GM19043 (cell line): ENCODE data around the gene LYAR.
"Not testable (repeated sequence)": the region's sequence is repeated elsewhere in the genome, so short reads cannot be mapped to it uniquely, and the experiment has no call there.

ENCODE experiments used
- ATAC-seq: cut with Tn5 transposase; IDR thresholded peaks from one replicate; pipeline ENCODE4 v1.9.1; 2021; ENCODE audit warnings: low read depth; ENCODE audit not compliant: unreplicated experiment

LYAR gene

GRCh38 chr4:4269331-4269731 lies 20.6 kb downstream of the LYAR start:
- no peak for ATAC-seq

DNA sequence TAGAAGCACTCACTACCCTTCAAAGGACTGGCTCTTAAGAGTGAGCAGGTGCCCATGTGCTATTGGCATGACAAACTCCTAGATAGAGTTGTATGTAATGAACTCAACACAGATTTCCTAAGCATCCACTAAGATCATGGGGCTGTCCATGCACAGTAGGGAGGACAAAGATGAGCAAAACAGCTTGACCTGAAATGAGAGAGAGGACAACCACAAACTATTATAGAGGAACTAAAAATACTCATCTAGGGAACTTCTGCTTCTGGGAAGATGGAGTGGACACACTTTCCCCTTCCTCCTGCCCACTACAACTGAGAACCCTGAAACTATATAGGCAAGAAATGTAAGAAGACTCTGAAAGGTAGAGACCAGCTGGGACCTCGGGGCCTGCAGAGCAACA lies 21.2 kb downstream of the LYAR start:
- no peak for ATAC-seq

GRCh38 chr4:4267981-4268380 lies 22.0 kb downstream of the LYAR start:
- no peak for ATAC-seq

GRCh38 chr4:4260185-4260751 lies 29.7 kb downstream of the LYAR start:
- peak; percentile 71 for ATAC-seq

DNA sequence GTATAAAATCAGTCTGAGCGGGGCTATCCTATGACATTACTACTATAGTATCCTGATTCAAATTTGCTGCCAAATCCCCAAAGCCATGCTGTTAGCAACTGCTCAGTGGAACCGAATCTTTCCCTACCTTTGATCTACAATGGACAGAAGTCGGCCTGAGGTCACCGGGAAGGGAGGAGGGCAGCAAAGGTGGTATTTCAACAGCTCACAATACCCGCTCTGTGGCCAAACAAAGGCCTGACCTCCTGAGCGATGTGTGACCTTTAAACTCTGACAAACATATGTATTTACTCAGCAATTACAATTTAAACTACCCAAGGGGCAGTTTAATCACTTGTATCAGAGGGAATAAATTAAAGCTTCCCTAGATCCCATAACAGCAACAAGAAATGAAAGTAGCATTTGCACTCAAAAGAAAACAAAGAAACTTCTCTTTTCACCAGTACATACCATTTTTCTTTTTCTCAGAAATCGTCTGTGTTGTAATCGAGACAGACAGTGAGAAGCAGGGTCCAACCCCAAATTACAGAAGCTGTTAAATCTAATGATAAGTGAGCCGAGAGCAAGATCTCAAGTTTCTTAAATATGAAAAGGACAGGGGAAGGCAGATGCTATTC lies 30.4 kb downstream of the LYAR start:
- no peak for ATAC-seq

DNA sequence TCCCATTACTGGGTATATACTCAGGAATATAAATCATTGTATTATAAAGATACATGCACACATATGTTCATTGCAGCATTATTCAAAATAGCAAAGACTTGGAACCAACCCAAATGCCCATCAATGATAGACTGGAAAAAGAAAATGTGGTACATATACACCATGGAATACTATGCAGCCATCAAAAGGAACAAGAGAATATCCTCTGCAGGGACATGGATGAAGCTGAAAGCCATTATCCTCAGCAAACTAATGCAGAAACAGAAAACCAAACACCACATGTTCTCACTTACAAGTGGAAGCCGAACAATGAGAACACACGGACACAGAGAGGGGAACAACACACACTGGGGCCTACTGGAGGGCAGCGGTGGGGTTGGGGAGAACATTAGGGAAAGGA lies 32.2 kb downstream of the LYAR start:
- not testable (repeated sequence) for ATAC-seq

DNA sequence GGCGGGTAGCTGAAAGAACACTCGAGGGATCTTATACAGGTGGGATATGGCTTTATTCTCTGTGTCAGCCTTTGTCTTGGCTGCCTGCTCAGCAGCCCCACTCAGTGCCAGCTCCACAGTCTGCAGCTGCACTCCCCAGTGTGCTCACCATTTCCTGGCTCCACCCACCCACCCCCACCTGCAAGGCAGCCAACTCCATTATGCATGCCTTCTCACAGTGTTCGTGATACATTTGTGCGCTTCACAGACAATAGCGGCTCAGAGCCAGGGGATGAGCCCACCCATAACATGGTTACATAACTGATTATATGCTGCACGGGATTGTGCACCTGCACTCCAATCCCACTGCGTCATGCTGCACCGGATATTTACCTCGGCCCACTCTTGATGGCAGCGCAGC lies 33.2 kb downstream of the LYAR start:
- ATAC-seq = no peak

DNA sequence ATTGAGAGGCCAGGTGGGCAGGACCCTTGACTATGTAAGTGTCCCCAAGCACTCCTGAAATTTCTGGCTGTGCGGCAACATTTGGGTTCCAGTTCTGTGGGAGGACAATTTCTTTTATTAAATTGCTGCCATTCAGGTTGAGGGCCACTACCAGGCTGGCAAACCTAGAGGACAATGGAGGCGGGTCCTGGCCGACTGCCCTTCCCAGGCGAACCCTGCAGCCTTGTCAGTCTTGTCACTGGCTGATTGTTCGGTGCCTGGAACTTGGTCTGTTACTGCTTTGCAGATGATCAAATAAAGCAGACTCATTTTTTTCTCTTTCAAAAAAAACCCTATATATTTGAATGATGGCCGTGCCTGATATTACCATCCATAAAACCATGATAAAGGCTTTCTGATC lies 35.3 kb downstream of the LYAR start:
- ATAC-seq = no peak

- no peak for ATAC-seq
Measured at GRCh38 chr4:4254199-4254598, 35.8 kb downstream of the LYAR start.

DNA sequence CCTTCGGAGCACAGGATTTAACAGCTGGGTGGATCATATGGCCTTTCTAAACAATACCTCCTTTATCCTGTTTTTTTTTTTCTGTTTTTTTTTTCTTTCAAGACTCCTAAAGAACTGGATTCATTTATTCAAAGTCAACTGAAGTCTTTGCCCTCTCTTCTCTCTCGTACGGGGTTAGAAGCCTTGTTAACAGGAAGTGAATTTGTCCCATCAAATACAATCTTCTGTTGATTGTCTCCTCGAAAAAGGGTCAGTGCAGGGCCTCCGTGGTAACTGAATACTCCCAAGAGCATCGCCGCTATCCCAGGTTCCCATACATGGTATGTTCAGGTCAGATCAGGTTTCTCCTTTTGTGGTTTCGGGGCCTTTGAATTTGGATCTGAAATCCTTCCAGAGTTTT lies 40.1 kb downstream of the LYAR start:
- ATAC-seq = no peak

DNA sequence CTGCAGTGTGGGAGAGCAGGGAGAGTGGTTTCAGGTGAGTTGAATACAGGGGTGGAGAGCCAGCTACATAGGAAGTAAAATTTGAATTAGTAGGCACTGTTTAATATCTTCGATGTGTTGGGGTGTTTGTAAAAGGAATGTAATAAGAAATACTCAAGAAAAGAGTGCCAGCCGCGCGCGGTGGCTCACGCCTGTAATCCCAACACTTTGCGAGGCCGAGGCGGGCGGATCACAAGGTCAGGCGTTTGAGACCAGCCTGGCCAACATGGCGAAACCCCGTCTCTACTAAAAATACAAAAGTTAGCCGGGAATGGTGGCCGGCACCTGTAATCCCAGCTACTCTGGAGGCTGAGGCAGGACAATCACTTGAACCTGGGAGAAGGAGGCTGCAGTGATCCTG lies 40.6 kb downstream of the LYAR start:
- not testable (repeated sequence) for ATAC-seq

GRCh38 chr4:4248885-4249203 lies 41.1 kb downstream of the LYAR start:
- no peak for ATAC-seq

DNA sequence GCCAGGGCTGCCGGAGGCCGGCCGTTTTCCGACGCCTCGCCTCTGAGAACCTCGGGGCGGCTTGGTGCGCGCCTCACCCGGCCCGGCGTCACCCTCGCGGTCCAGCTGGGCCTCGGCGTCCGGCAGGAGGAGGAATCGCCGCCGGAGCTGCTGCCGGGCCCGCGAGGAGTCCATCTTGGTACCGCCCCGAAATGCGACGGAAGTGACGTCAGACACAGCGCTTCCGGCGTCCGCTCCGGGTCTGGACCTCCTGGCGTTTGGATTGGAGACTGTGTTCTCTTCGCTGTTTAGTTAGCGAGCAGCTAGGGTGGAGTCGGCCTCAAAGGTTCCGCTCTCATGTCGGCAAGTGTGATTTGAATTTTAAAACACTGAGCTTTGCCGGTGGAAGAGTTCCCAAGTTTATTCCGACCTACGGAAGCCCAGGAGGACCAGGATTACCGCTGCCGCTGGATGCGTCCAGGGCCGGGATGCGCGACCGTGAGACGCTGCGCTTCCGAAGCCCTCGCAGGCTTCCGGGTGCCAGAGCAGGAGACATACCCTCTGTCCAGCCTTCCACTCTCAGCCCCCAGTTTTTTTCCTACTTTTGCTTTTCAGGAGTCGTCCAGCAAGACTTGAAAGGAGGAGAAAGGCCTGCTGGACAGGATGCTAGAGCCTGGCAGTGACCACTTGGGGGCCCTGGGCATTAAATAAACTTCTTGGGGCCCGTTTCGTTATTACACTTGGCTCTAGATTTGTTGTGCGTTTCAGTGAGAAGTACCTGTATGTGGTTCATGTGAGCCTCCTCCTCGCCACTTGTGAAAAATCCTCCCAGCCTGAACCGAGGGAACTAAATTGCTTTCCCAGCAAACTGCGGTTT lies 41.7 kb downstream of the LYAR start, which contains the start of gene TMEM128:
TMEM128 (minus strand) TSS at position 195 of the 856 bp plus-strand sequence; CDS start at position 174, 21 bp downstream.
- ATAC-seq = peak; percentile 94

DNA sequence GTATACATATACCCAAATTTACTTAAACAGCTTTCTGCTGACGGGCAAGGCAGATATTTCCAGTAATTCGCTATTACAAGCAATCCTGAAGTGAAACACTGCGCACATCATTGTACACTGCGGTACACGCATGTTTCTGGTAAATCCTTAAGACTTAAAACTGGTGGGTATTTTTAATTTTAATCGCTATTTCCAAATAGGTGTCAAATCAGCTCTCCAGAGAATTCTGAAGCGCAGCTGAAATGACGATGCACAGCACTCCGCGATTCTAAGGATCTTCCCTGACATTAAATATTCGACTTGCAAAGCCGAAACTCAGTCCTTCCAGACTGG lies 42.3 kb downstream of the LYAR start:
- no peak for ATAC-seq

- ATAC-seq = no peak
Measured at GRCh38 chr4:4245172-4245571, 44.8 kb downstream of the LYAR start.

GRCh38 chr4:4239551-4239950 lies 50.4 kb downstream of the LYAR start:
- ATAC-seq = not testable (repeated sequence)

- ATAC-seq = no peak
Measured at GRCh38 chr4:4233610-4234009, 56.3 kb downstream of the LYAR start.

GRCh38 chr4:4228356-4228668 lies 61.6 kb downstream of the LYAR start:
- ATAC-seq = no peak

GRCh38 chr4:4227510-4228355 lies 62.2 kb downstream of the LYAR start:
- no peak for ATAC-seq

- ATAC-seq = no peak
Measured at GRCh38 chr4:4226606-4227438, 63.1 kb downstream of the LYAR start, which contains the start of gene OTOP1. OTOP1 (minus strand) TSS chr4:4226929; CDS start chr4:4226864, 65 bp downstream.
